Left hindlimb (tissue), 1 donor: ENCODE data around the gene SNX15.

ENCODE experiments used
- DNase-seq: peaks from one replicate; pipeline ENCODE4 v3.0.0-alpha.2; 2018

Gene SNX15

DNA sequence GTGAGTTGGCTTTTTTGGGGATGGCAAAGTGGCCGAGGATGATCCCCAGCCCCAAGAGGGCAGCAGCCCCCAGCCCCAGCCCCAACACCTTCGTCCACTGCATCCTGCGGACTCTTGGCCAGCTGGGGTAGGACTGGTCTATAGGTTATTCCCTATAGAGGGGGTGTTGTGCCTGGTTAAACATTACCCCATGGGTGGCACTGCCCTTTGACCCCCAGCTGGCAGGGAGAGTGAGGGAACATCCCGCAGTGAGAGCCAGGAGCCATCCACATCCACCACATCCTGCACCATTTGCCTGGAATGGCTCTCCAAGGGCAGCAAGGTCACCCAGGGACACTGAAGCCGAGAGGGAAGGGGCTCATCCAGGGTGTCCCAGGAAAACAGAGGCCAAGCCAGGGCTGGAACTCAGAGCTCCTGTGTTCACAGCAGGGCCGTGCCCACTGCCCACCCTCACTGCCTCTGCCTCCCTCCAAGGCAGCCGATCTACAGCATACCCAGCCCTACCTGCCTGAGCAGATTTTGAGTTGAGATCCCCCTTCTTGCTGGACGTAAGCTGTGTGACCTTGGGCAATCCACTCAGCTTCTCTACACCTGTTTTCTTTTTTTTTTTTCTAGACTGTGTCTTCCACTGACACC is 31.3 kb downstream of the SNX15 start, which contains the start of gene NAALADL1:
Gene NAALADL1 (minus strand): TSS at position 135 of the 636 bp plus-strand sequence. CDS start 32 bp downstream, at position 103.
- DNase-seq = no peak

DNA sequence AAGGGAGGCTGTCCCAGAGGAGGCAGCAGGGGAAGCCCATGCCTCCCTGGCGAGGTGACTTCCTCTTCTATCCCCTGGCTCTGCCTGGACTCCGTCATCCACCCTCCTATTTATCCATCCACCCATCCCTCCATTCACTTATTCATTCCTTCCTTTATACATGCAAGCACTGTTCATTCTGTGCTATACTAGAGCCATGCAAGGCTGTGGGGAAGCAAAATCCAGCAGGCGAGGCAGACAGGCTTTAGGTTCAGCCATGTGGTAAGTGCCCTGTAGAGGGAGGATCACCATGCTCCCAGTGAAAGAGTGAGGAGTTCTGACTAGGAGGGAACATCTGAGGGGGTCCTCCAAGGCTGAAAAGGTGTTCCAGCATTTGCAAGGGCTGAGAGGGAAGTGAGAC is 32.3 kb downstream of the SNX15 start:
- no peak for DNase-seq

- no peak for DNase-seq
These were observed 33.0 kb downstream of the SNX15 start for GRCh38 chr11:65059959-65060824.

- DNase-seq = no peak
These were observed 33.7 kb downstream of the SNX15 start for GRCh38 chr11:65060913-65061408.

GRCh38 chr11:65063532-65063931 is 36.3 kb downstream of the SNX15 start:
- no peak for DNase-seq

- no peak for DNase-seq
These were observed 37.6 kb downstream of the SNX15 start for GRCh38 chr11:65064847-65065240.

DNA sequence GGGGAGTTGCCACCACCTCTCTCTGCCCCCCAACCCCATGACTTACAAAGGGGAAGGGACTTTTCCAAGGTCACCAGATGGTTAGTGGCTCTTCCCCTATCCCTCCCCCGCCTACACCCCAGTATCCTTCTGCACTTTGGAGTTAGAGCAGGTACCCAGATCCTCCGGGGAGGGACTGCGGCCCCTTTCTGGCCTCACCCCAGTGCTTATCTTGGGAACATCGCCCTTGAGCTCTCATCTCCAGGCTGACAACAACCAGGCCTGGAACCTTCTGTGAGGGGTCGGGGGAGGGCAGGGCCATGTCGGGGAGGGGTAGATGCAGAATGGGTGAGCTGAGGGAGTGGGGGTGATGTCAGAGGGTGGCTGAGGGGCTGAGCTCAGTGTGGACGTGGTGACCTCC is 38.6 kb downstream of the SNX15 start:
- DNase-seq = no peak

- DNase-seq = no peak
These were observed 39.1 kb downstream of the SNX15 start for GRCh38 chr11:65066315-65066714.

DNA sequence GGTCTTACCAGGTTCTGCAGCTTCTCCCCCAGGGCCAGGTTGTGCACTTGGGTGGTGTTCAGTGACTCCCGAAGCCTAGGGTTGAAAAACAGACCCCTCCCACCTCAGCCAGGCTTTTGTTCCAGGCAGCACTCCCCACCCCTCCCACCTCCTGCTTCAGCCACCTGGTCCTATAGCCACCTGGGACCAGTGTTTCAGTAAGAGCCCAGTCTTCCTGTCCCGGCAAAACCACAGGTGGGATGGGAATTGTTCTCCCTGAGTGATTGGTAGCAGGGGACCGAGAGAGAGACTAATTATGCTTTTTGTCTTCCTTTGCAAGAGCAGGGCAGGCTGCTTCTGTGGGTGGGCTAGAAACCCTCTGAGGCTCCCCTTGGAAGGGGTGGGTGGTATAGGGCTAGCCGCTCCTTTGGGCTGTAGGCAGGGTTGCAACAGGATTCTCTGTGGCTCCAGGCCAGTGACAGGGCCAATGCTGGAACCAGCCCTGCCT is 39.6 kb downstream of the SNX15 start:
- DNase-seq = no peak

DNA sequence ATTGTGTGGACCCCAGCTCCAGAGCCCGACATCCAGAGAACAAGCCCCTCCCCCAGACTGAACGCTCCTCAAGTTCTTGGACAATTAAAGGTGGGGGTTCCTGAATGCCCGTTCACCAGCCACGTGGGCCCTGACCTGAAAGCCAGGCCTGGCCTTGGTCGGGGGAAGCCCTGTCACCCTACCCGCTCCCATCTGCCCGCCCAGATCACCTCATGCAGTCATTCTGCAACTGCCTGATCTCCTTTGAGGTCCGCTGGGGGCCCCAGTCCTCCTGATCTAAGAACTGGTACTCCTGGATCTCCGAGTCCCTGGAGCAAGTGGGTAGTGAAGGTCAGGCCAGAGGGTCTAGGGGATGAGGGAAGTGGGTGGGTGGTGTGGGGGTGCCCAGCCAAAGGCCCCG is 40.2 kb downstream of the SNX15 start:
- DNase-seq = no peak

DNA sequence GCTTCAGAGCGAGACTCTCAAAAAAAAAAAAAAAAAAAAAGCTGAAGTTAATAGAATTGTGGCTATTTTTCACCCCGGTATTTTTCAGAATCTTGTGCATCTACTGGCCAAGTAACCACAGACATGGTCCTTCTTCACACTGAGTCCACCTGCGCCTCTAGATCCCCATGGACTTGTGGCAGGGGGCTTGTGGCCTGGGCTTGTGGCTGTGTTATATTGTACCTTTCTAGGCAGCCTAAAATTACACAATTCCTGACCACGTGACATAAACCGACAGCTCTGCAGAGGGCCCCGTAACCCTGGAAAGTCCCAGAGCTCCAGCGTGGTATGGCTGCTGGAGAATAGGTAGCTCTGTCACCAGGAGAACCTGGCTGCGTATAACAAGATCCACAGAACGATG is 42.0 kb downstream of the SNX15 start:
- DNase-seq = no peak

- no peak for DNase-seq
These were observed 44.8 kb downstream of the SNX15 start for GRCh38 chr11:65071907-65072630.

DNA sequence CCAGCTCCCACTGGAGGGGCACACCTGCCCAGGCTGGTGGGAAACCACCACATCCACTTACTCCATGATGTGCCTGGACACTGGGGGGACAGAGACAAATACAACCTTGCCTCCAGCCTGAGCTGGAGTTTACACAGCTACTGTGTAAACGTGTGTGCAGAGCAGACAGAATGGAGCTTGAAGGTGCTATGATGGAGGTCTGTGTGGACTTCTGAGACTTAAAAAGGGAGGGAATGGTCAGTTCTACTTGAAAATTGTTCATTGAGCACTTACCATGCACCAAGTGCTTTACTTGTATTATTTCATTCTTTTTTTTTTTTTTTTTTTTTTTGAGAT is 45.4 kb downstream of the SNX15 start:
- no peak for DNase-seq

- DNase-seq = no peak
These were observed 50.2 kb downstream of the SNX15 start for GRCh38 chr11:65077451-65077850.

GRCh38 chr11:65078151-65078550 is 50.9 kb downstream of the SNX15 start:
- DNase-seq = no peak

DNA sequence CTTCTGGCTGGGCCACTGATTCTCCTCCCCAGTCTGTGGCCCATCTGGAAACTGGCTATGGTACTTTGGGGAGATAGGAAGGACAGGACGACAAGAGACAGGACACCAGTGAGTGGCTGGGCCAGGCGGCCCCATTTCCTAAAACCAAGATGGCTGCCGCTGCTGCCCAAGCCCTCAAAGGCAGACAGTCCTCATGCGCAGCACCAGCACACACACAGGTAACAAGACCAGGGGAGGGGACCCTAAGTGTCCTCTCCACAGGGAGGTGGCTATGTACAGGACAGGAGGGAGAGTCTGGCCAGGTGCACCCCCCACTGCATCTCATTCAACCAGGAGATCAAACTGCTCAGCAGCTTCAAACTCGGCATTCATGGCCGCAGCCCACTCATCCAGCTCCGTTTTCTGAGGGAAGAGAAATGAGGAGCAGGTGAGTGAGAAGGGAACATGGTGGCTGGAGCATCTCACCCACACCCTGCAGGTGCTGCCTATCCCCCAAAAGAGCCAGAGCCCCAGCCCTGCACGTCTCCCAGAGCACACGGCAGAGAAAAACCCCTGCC is 51.6 kb downstream of the SNX15 start:
- peak; percentile 17 for DNase-seq

DNA sequence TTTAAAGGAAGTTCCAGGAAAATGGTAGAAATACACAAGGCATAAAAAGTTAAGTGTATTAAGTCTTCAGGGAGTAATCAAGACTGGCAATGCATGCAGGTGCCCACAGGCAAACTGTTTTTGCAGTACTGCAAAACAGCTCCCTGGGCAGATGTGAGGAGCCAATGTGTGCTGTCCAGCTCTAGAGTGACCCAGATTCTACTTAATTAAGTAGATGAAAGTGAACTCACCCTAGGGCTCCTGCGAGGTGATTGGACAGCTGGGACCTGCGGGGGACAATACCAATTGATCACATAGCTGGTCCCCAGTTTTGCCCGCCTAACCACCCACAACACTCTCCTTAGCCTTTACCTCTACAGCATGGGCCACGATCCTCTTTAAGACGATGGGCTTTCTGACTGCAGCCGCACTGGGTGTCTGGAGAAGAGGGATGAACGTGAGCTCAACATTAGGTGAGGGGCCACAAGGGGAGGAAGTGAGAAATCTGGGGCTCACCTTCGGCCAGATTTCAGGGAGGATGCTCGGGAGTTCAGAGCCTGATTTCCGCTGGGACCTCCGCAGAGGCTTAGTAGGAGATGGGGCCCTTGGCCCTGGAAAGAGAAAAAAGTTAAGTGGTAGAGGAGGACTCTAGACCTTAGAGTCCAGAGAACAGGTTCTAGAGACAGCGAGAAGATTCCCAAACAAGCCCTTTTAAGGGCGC is 56.0 kb downstream of the SNX15 start:
- DNase-seq = no peak

DNA sequence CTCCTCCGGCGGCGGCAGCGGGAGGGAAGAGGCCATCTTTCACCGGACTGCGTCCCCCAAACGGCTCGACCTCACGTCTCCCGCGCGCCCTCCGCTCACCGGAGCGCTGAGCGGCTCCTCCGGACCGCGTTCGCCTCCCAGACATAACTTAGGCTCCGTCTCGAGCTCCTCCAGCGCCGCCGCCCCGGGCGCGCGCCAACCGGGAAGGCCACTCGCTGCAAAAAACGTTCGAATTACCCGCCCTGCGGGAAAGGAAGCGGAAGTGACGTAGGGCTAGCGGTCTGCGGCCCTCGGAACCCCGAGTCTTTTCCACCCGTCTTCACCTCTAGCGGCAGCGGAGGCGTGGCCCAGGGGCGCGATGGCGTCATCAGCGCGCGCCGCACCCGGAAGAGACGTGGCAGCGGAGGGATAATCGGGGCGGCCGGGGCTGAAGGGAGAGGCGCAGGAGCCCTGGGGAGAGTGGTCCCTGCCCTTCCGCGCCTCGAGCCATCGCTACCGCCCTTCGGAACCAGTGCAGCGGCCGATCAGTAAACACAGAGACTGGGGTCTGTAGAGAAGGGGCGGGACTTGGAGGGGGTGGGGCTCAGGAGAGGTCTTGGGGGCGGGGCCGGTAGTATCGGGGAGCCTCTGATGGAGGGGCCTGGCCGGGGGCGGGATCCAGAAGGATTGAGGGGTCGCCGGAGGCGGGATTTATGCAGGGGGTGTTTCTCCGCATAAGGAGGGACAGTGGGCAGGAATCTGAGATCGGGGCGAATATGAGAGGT is 56.8 kb downstream of the SNX15 start, which contains the start of the genes CDCA5 and ZFPL1:
Gene CDCA5 (minus strand): TSS at position 207 of the 764 bp plus-strand sequence. CDS start 62 bp downstream, at position 145.
Gene ZFPL1 (plus strand): TSS at position 389 of the 764 bp plus-strand sequence. CDS start 477 bp downstream, outside the sequence.
- DNase-seq = peak; percentile 97

- DNase-seq = no peak
These were observed 57.5 kb downstream of the SNX15 start for GRCh38 chr11:65084598-65085375.

DNA sequence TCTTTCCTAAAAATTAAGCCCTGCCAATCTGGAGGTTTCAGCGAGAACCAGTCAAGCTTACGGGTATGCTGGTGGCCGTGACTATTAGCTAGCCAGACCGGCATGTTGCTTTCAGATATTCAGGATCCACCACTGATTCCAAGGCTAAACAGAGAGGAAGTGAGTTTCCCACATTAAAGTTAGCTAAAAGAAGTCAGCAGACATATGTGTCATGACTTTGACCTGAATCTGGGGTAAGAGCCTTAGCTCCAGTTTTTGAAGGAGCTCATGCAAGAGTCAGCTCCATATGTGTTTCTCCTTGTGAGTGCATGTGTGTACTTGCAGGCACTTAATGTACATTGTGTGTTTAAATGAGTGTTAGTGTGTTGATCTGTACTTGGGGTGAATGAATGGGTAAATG is 58.2 kb downstream of the SNX15 start:
- no peak for DNase-seq
